Hepatocyte (in vitro differentiated cells): Measurements from ENCODE around the gene NTNG1.

Experiments
- EZH2 ChIP-seq: fragments of 200-600 bp; sonication (generic); IDR thresholded peaks from 2 replicates; pipeline ENCODE4 v1.6.1; 2016; ENCODE audit warnings: antibody characterized with exemption, mild to moderate bottlenecking, borderline replicate concordance
- EZH2phosphoT487 ChIP-seq: fragments of 200-600 bp; sonication (generic); IDR thresholded peaks from one replicate; pipeline ENCODE4 v1.6.1; 2018; ENCODE audit warnings: antibody characterized with exemption, mild to moderate bottlenecking, low read depth, moderate library complexity; ENCODE audit not compliant: unreplicated experiment, severe bottlenecking
- TF ChIP-seq, protein P1 (sequence below): fragments of 200-600 bp; sonication (generic); IDR thresholded peaks from 2 replicates; pipeline ENCODE4 v1.5.1; 2016; ENCODE audit warnings: antibody characterized with exemption, mild to moderate bottlenecking; ENCODE audit not compliant: poor library complexity

DNA sequence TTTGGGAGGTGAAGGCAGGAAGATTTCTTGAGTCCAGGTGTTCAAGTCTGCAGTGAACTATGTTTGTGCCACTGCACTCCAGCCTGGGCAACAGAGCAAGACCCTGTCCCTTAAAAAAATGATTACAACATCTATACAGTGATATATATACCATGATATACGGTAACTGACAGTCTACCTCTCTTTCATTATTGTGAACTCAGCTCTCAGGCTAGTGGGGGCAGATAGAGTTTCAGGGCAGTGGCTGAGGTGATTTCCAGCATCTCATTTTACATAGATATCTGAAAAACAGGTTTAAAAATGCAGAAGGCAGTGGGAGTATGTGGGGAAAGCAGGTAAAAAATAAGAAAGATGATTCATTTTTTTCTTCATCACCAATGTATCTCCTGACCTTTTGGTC is 8.1 kb upstream of the NTNG1 start:
- TF ChIP-seq, protein P1, sequence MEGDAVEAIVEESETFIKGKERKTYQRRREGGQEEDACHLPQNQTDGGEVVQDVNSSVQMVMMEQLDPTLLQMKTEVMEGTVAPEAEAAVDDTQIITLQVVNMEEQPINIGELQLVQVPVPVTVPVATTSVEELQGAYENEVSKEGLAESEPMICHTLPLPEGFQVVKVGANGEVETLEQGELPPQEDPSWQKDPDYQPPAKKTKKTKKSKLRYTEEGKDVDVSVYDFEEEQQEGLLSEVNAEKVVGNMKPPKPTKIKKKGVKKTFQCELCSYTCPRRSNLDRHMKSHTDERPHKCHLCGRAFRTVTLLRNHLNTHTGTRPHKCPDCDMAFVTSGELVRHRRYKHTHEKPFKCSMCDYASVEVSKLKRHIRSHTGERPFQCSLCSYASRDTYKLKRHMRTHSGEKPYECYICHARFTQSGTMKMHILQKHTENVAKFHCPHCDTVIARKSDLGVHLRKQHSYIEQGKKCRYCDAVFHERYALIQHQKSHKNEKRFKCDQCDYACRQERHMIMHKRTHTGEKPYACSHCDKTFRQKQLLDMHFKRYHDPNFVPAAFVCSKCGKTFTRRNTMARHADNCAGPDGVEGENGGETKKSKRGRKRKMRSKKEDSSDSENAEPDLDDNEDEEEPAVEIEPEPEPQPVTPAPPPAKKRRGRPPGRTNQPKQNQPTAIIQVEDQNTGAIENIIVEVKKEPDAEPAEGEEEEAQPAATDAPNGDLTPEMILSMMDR = no peak
- TF ChIP-seq EZH2phosphoT487 (no peak), EZH2 (no peak)
